ENCODE data around the gene FANCC. TPM values are rescaled to one million over a fixed set of nuclear protein-coding genes. Genes with fewer than 3 reads are reported as not detected.

FANCC gene
- total RNA-seq, 4 donors from 2014 or later: 3.4 to 12.2 (median 5.6) TPM

GRCh38 chr9:95355500-95355899 lies 38.0 kb upstream of the FANCC start:
- no peak for TF ChIP-seq CTCF (IDR thresholded peaks at IDR 0.05; ENCODE audit: low read depth)

GRCh38 chr9:95351051-95351450 lies 33.5 kb upstream of the FANCC start:
- TF ChIP-seq CTCF (IDR thresholded peaks at IDR 0.05; ENCODE audit: low read depth): no peak

GRCh38 chr9:95350266-95350665 lies 32.8 kb upstream of the FANCC start:
- TF ChIP-seq CTCF (IDR thresholded peaks at IDR 0.05; ENCODE audit: low read depth): no peak

GRCh38 chr9:95349091-95350038 lies 31.9 kb upstream of the FANCC start:
- TF ChIP-seq CTCF (IDR thresholded peaks at IDR 0.05; ENCODE audit: low read depth): no peak

- no peak for TF ChIP-seq CTCF (IDR thresholded peaks at IDR 0.05; ENCODE audit: low read depth)
Observed at GRCh38 chr9:95346021-95346420, 28.5 kb upstream of the FANCC start.

- TF ChIP-seq CTCF (IDR thresholded peaks at IDR 0.05; ENCODE audit: low read depth): no peak
Observed at GRCh38 chr9:95344735-95345325, 27.3 kb upstream of the FANCC start.

GRCh38 chr9:95343725-95344287 lies 26.3 kb upstream of the FANCC start:
- TF ChIP-seq CTCF (IDR thresholded peaks at IDR 0.05; ENCODE audit: low read depth): no peak

All from subcutaneous adipose tissue (tissue), 4 donors.